GF-D8 (cell line): ENCODE data around the gene CREG2.
"Not testable (repeated sequence)": the region's sequence is repeated elsewhere in the genome, so short reads cannot be mapped to it uniquely, and the experiment has no call there.

Experiments used
- DNase-seq: peaks from one replicate; lab custom pipeline; 2025; lab: John Stamatoyannopoulos, UW

The CREG2 gene

DNA sequence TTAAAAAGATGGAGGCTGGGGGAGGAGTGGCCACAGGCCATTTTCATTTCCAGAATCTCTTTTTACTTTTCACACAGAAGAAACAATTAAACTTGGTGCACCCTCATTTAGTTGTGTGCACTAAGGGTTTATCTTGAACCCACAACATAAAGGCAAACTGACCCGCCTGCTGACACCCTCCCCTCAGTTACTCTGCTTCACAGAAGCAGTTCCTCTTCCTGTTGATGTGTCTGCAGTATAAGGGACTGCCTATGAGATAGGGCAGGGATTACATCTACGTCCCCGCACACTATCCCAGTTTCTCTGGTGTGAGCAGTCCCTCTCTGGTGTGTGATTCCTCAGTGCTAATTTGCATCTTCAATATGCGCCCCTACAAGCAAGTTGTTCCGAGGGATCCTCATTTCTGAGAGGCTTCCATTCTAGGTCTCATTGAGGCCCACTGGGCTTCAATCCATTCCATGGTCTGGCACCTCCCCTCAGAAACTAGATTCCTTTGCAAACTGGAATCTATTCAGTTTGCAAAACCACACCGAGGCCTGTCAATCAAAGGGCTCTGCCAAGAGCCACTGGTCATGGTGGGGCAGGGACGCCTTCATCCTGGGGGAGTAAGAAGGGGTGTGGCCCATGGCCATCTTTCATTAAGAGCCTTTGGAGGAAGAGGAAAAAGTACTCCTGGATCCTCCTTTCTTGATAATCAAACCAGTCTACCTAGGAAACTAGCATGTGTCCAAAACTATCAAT, 12.3 kb downstream of the CREG2 start:
- DNase-seq, result no peak

DNA sequence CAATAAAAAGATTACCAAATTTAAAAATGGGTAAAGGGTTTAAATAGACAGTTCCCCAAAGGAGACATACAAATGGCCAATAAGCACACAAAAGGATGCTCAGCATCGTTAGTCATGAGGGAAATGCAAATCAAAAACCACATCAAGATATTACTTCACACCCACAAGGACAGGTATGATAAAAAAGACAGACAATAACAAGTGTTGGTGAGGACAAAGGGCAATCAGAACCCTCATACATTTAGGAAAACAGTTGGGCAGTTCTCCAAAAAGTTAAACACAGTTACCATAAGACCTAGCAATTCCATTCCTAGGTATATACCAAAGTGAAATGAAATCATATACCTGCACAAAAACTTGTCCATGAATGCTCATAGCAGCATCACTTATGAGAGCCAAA, 14.5 kb downstream of the CREG2 start:
- no peak for DNase-seq

DNA sequence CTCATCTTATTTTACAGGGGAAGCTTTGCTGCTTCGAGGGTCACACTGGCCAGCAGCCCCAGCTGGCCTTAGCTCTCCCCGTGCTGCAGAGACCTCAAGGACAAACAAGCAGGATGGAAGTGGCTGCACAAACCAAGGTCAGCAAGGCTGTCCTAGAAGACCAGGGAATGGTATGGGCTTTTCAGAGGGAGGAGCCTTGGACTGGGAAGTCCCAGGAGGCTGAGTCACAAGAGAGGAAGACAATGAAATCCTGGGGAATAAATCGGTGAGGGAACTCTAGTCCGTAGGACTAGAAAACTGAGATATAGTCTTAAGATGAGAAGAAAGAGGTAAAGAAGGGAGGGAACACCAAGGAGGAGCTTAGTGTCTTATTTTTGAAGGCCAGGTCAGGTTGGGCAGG, 15.7 kb downstream of the CREG2 start:
- no peak for DNase-seq

DNA sequence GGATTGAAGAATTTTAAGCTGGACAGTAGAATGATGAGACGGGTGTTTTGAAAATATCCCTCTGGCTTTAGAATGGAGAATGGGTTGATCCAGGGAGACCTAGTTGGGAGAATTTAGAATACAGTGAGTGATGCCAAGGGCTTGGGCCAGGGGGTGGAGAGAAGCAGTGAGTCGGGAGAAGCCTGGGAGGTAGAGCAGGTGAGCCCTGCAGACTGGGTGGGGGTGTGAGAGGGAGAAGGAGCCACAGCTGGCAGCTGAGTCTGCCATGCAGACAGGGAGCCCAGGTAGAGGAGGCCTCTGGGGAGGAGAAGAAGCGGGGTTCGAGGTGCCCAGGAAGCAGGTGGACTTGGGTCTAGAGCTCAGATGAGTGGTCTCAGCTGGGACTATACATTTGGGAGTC, 18.2 kb downstream of the CREG2 start:
- DNase-seq, result no peak

DNA sequence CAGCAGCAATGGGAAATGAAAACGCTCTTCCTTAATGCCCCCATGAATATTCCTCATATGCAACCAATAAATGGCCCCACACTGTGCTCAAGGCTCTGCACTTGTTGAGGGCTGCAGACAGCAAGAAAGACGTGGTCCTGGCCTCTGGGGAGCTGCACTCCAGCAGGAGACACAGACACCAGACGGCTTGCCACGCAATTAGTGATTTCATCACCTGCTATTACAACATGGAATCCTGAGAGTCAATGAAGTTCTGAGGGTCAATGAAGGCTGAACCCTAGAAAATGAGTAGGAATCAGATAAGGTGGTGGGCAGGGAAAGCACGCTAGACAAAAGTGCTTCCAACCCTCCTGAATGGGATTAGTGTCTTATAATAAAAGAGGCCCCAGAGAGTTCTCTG, 18.9 kb downstream of the CREG2 start:
- no peak for DNase-seq

DNA sequence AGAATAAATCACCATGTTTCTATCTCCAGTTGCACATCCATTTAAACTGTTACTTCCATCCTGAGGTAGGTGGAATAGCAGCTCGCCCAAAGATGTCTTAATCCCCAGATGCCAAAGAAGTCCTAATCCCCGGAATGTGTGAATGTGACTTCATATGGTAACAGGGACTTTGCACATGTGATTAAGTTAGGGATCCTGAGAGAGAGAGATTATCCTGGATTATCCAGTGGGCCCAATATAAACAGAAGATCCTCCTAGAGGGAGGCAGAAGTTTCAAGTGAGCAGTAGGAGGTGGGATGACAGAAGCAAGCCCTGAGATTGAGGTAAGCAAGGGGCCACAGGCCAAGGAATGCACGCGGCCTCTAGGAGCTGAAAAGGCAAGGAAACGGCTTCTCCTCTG, 19.8 kb downstream of the CREG2 start:
- no peak for DNase-seq

DNA sequence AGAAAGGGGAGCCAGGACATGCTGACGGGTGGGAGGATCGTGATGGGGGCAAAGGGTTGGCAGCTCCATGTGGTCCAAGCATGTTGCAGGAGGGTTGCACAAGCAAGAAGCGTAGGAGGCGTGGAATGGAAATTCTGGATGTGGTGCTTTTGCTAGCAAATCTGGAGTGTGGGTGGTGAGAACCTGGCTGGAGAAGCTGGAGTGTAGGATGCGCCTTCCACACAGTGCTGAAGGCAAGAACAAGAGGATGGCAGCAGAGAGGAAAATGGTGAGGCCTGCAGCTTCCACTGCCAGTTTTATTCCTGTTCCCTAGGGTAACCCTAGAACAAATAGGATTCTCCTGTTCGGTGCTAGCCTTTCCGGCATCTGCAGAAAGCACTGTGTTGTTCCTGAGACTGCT, 22.4 kb downstream of the CREG2 start:
- no peak for DNase-seq

DNA sequence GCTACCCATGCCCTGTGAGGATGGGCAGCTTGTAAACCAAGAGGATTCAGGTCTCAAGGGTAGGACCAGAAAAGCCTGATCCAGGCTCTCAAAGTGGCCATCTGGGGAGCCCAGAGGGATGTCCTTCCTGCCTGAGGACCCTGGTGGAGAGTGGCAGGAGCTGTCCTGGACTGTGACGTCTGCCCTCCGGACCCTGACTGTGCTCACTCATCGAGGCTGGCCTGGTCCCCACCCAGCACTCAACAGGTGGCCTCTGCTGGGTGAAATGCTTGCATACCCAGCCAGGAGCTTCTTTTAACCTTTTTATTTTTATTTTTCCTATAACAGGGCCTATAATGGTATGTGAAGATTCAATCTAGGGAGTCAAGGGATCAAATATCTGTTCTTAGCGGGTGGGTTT, 24.5 kb downstream of the CREG2 start:
- no peak for DNase-seq

DNA sequence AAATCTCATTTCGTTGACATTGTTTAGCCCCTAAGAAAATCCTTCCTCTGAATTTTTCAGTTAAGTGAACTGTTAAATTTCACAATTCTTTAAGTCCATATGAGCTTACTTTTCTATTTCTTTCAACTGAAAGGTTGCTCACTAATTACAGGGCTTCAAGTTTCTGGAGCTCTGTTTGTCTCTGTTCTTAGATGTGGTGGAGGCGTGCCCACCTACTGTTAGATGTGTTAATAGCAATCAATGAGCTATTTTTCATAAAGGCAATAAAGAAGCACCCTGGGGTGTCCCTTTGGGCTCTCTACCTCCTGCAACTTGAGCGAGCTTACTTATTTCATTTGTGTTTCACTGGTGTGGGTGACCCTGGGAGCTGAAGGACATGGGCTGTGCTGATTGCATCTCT, 25.0 kb downstream of the CREG2 start:
- no peak for DNase-seq

DNA sequence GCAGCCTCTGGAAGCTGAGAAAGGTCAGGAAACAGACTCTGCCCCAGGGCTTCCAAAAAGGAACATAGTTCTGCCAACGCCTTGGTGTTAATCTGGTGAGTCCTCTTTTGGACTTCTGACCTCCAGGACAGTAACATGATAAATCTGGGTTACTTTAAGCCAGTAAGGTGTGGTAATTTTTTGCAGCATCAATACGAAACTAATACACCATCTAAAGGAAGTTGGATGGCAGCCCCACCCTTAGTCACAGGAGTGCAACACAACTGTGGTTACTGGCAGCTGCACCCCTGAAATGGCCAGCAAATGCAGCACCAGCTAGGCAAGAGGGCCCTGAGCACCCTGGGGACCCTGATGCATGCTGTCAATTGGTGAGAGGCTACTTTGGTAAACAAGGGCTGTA, 25.8 kb downstream of the CREG2 start:
- DNase-seq, result no peak

DNA sequence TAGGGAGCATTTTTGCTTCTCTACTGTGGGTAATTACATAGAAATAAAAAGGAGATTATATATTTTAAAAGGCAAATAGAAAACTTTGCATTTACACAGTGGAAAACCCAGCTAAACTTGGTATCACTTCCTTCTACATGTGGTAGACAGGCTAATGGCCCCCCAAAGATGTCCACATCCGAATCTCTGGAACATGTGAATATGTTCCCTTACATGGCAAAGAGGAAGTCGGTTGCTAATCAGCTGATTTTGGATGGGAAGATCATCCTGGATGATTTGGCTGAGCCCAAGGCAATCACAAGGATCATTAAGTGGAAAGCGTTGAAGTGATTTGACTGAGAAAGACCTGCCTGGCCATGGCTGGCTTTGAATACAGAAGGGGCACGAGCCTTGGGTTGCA, 26.2 kb downstream of the CREG2 start:
- DNase-seq, result no peak

DNA sequence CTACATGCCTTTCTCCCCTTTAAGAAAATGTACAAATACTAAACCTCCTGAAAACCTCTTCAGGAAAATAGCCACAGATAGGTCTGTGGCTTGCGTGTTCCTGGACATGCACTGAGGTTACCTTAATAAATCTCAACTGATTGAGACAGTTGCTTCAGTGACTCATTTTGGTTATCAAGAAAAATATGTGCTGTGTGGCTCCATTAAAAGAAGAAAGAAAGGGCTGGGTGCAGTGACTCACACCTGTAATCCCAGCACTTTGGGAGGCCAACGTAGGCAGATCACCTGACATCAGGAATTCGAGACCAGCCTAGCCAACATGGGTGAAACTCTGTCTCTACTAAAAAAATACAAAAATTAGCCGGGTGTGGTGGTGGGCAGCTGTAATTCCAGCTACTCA, 27.1 kb downstream of the CREG2 start:
- no peak for DNase-seq

DNA sequence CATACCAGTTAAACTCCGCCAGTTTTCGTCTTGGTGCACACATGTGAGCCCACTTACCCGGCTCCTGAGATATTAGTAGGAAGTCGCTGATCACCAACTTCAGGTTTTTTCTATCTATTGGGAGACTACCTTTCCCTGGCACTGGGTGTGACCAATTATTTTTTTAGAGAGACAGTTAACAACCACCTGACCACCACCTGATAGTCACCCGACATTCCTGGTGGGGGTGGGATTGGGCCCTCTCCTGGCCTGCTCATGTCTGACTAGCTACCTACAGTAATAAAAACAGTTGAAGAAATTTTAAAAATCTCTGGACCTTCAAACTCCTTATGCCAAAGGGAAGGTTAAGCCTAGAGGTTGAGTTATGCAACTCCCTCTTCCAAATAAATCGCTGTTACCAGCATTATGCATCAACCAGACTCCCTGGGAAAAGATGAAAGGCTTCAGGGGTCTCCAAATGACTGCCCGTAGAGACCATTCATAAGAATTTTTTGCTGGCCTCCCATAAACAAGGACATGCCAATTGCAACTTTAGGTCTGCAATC, 27.8 kb downstream of the CREG2 start:
- DNase-seq, result no peak

DNA sequence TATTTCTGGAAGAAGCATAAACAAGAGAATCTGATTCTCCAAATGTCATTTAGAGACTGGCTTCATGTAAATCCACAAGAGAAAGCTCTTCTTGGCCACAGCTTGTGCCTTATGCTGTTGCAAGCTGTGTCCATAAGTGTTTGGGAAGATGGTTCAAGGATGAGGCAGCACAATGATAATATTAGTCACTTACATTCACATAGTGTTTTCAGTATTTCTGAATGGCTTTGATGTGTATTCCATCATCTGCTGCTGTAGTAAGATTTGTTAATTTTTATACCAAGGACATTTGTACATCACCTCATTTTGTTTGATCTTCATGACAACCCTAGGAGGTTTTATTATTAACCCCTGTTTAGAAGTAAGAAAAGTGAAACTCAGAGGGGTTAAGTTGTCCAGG, 29.9 kb downstream of the CREG2 start:
- DNase-seq, result no peak

DNA sequence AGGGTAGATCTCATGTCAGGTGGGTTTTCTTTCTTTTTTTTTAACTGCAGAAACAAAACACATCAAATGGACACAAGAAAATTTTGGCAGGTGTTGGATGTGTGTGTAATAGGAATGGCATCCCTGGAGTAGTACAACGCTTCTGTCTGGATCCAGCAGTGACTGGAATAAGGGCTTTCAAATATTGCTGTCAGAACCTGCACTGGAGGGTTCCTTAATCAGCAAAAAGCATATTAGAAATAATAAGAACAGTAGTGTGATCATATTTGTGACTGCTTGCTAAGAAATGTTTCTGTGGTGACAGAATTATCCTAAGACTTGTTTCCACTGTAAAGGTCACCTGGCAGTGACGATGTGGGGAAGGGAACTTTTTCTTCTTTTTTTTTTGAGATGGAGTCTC, 30.8 kb downstream of the CREG2 start:
- DNase-seq, result no peak

DNA sequence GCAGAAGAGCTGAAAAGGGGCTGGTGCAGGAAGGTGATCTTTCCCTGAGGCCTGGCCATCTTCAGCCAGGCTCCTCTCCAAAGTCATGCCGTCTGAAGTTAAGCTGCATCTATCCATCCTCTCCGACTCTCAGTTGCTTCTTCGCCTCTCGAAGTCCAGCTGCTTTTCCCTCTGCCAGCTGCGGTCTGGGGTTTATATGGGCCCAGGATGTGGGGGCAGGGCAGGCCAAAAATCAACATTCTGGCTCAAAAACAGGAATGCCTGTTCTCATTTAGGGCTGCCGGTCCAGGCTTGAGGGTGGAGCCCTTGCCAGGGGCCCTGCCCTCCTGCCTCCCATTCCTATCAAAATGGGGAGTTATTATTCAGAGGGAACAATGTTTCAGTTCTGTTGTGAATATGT, 31.2 kb downstream of the CREG2 start:
- DNase-seq, result no peak

DNA sequence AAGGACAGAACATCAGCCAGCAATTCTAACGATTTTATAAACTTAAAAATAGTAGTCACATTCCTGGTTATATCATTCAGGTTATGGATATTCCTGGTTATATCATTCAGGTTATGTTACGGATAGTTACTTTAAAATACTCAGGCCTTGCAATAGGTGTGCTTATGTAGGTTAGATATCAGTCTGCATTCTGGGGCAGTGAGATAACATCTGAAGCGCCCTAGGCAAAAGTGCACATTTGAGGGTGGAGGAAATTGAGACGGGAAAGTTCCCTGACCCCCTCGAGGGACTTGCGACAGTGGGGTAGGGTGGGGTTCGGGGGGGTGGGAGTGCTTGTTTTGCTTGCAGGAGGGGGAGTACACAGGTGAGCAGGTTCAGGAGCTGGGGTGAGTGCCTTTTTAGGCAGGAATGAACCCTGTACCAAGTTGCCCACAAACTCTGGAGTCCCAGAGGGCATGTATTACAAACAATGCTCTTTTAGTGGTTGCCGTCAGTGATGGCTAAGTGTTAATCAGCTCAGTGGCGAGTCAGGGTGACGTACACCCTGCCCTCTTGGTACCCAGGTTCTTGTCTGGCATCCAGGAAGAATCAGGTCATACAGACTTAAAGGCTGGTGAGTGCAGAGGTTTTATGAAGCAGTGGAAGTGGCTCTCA, 31.8 kb downstream of the CREG2 start:
- DNase-seq, result no peak

DNA sequence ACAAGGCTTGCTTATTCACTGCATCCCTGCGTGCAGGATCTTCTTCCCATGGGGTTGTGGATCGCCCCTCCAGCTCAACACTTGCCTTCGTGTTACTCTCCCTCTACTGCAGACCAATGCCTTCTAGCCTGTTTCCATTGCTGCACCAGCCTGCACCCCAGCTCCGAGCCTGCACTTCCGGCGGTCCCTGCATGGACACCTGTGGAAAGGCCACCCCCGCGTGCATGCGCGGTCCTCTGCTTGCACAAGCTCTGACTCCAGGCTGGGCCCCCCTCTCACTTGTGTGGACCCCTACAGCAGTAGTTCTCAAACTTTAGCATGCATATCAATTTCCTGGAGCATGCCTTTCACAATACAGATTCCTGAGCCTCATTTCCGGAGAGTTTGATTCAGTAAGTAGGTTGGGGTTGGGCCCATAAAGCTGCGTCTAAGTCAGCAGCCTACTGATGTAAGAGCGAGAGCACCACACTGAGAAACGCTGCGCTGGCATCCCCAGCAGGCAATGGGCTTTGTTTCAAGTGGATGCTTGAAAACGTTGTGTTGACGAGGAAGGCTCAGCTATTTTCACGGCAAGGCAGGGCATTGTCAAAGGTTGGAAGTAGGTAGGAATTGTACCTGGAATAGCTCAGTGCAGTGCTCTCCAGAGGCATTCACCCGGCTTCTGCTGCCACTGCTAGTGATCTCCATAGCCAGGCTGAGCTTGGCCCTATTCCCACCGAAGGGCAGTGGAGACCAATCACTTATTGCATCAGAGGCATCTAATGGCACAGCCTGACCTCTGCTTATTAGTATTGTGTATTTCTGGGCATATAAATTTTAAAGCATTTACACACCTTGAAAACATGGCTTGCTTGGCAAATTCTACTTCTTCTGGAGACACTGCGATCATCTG, 32.6 kb downstream of the CREG2 start:
- no peak for DNase-seq

DNA sequence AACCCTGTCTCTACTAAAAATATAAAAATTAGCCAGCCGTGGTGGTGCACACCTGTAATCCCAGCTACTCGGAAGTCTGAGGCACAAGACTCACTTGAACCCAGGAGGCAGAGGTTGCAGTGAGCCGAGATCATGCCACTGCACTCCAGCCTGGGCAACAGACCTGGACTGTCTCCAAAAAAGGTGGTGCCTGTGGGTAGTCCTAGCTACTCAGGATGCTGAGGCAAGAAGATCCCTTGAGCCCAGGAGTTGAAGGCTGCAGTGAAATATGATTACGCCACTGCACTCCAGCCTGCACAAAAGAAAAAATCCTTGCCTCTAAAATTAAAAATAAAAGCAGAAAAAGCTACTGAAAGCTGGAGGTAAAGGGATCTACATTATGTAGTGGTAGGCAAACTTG, 34.7 kb downstream of the CREG2 start:
- not testable (repeated sequence) for DNase-seq

DNA sequence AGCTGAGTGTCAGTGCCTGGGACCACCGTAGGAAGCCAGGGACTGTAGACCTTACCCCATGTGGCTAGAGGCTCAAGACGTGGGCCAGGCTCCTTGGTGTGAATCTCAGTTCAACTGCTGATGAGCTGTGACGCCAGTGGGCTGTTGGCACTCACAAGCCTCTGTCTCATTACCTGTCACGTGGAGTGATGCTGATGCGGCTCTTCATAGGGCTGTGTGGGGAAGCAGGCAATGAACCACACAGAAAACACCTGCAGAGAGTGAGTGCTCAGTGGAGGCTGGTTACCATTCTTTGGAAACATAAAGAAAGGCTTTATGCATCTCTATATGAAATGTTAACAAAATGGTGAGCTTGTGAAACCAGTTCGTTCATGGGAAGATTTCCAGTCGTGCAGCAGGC, 36.1 kb downstream of the CREG2 start:
- no peak for DNase-seq

DNA sequence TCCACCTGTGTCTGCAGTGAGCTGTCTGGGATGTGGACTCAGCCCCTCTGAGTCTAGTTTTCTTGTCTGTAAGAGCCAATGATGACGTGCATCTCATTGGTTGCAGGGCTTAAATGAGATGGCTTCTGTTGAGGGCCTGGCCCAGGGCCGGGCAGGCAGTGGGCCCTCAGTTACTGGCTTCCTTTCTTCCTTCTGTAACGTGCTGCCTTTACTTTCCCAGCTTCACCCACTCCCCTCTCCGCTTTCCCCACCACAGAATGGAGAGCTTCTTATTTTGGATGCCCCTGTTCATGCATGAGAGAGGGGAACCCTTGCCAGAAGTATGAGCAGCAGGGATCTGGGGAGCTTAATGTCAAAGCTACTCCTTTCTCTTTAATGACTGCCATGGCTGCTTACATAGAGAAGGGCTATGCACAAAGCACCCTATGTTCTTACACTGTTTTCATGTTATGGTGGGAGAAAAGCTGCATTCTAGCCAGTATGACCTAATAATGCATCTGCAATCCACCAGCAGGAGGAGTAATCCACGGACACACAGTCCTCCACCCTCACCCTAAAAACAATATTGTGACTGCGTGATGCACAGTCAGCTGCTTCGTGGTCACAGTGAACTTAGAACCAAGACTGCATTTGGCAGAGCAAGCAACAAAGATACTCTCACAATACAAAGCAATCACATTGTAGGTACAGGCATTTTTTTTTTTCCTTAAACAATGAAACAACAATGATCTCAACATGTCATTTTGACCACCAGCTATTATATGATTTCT, 37.2 kb downstream of the CREG2 start:
- DNase-seq, result no peak

DNA sequence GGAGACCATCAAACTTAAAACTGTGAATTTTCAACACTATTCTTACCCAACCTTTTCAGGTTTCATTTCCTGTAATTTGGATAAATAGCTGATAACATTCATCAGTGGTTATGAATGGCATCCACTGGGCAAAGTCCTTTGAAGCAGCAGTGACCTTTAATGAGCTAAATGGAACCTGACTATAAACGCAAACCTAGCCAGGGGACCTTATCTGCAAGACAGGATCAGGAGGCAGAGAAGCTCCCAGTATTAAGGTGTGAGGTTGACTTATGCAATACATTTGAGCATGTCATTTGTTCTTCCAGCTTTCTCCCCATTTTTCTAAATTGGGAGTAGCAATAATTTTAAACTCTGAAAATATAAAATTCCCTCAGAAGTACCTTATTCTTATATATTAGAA, 38.4 kb downstream of the CREG2 start:
- DNase-seq, result no peak
